ENCODE results near the gene CRLF1. TPM values are rescaled to one million over a fixed set of nuclear protein-coding genes. Genes with fewer than 3 reads are reported as not detected.

CRLF1 gene
- total RNA-seq, 2 donors from 2014 or later = 0.84 to 1.6 TPM

DNA sequence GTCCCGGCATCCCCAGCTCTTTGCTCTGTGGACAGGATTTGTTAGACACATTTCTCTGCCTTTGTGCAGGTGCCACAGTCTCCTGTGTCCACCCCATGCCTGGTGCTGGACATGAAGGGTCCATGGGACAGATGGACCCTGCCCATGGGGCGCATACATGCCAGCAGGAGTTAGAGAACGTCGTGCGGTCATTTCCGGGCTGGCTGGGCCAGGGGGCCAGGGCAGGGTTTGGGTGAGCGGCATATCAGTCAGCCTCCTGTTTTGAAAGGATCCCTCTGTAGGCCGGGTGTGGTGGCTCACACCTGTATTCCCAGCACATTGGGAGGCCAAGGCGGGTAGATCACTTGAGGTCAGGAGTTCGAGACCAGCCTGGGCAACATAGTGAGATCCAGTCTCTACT, 41.2 kb upstream of the CRLF1 start:
- Histone ChIP-seq H3K27ac (no peak overlapping the region), H3K36me3 (no peaks in the 10 kb centered on the region), H3K9ac (ENCODE audit: low read depth in 2 of 2, low read length in 2 of 2) (no peak overlapping the region), H3K4me1 (no peaks in the 10 kb centered on the region), H3K27me3 (no peaks in the 10 kb centered on the region), H3K4me3 (no peak overlapping the region), H3K9me3 (no peaks in the 10 kb centered on the region)
- no peak for DNase-seq
- TF ChIP-seq, protein P1, sequence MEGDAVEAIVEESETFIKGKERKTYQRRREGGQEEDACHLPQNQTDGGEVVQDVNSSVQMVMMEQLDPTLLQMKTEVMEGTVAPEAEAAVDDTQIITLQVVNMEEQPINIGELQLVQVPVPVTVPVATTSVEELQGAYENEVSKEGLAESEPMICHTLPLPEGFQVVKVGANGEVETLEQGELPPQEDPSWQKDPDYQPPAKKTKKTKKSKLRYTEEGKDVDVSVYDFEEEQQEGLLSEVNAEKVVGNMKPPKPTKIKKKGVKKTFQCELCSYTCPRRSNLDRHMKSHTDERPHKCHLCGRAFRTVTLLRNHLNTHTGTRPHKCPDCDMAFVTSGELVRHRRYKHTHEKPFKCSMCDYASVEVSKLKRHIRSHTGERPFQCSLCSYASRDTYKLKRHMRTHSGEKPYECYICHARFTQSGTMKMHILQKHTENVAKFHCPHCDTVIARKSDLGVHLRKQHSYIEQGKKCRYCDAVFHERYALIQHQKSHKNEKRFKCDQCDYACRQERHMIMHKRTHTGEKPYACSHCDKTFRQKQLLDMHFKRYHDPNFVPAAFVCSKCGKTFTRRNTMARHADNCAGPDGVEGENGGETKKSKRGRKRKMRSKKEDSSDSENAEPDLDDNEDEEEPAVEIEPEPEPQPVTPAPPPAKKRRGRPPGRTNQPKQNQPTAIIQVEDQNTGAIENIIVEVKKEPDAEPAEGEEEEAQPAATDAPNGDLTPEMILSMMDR (IDR thresholded peaks at IDR 0.05) = no peak
- intact Hi-C loops (cut with DNase I) = no loop called here

DNA sequence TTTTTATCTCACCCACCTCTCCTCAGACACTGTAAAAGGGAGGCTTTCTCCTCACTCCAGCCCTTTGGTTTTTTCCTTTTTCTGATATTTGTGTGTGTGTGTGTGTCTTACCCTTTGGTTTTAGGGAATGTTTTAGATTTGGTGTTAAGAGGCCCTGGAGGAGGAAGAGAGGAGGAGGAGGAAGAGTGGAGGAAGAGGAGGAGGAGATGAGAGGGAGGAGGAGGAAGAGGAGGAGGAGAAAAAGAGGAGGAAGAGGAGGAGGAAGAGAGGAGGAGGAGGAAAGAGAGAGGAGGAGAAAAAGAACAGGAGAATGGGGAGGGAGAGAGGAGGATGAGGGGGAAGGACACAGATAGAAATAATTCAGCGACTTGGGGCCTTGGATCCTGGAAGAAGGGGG, 40.8 kb upstream of the CRLF1 start:
- DNase-seq = no peak
- Histone ChIP-seq H3K4me1 (no peaks in the 10 kb centered on the region), H3K36me3 (no peaks in the 10 kb centered on the region), H3K4me3 (no peak overlapping the region), H3K27ac (no peak overlapping the region), H3K9ac (ENCODE audit: low read depth in 2 of 2, low read length in 2 of 2) (no peak overlapping the region), H3K9me3 (no peaks in the 10 kb centered on the region), H3K27me3 (no peaks in the 10 kb centered on the region)
- TF ChIP-seq, protein P1 (IDR thresholded peaks at IDR 0.05) = no peak
- intact Hi-C loops (cut with DNase I) = no loop called here

DNA sequence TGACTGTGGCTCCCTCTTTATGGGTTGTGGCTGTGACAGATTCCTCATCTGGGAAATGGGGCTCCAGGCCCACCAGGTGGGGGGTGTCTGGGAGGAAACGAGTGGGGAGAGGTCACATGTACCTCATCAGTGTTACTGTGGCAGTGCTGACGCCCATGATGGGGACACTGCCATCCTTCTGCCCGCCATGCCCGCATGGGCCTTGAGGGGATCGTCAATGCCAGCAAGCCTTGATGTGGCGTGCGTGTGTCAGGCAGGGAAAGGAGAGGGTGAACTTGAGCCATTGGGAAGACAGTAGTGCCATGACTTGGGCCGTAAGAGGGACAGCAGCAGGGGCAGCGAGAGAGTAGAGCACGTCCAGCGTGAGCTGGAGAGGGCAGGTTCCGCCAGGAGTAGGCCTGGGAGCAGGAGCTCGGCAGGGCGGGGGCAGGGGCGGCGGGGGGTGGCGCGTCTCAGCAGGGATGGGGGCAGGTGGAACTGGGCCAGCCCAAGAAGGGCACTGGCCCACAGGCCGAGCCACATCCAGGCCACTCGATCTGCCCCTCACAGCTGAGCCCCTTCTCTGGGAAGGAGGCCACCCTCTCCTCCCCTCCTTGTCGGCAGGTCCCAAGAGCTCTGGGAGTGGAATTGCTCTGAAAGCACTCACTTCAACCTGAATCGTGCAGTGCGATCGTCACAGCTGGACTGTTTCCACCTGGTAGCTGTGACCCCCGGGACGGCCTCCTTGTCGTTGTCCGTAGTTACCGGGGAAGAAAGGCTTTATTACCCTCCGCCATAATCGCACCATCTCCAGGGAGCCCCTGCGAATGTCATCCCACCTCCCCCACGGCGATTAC, 40.2 kb upstream of the CRLF1 start:
- Histone ChIP-seq H3K9me3 (no peaks in the 10 kb centered on the region), H3K27ac (no peak overlapping the region), H3K27me3 (no peaks in the 10 kb centered on the region), H3K36me3 (no peaks in the 10 kb centered on the region), H3K9ac (ENCODE audit: low read depth in 2 of 2, low read length in 2 of 2) (no peak overlapping the region), H3K4me1 (no peaks in the 10 kb centered on the region), H3K4me3 (no peak overlapping the region)
- TF ChIP-seq, protein P1 (IDR thresholded peaks at IDR 0.05) = no peak
- no peak for DNase-seq
- intact Hi-C loops (cut with DNase I) = no loop called here

DNA sequence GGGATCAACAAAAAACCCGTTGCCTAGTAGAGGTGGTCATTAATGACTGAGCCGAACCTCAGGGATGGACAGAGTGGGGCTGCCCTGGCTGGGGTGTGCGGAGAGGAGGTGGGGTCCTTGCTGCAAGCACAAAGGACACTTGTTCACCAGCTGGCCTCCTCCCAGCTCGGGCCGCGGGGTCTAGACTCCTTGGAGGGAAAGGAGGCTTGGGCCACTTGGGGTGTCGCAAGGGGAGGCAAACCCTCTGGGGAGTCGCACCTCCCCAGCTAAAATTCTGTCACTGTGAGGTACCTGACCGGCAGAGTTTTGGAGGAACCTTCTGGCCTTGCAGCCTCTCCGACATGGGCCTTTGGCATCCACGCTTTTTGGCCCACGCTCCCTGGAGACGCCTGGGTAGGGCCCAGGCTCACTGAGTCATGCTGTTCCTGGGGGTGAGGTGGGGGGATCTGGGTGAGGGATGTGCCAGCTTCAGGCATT, 38.5 kb upstream of the CRLF1 start:
- Histone ChIP-seq H3K27ac (no peak overlapping the region), H3K4me1 (no peaks in the 10 kb centered on the region), H3K9ac (ENCODE audit: low read depth in 2 of 2, low read length in 2 of 2) (no peak overlapping the region), H3K9me3 (no peaks in the 10 kb centered on the region), H3K27me3 (no peaks in the 10 kb centered on the region), H3K4me3 (no peak overlapping the region), H3K36me3 (no peaks in the 10 kb centered on the region)
- TF ChIP-seq, protein P1 (IDR thresholded peaks at IDR 0.05) = no peak
- no peak for DNase-seq
- intact Hi-C loops (cut with DNase I) = no loop called here

DNA sequence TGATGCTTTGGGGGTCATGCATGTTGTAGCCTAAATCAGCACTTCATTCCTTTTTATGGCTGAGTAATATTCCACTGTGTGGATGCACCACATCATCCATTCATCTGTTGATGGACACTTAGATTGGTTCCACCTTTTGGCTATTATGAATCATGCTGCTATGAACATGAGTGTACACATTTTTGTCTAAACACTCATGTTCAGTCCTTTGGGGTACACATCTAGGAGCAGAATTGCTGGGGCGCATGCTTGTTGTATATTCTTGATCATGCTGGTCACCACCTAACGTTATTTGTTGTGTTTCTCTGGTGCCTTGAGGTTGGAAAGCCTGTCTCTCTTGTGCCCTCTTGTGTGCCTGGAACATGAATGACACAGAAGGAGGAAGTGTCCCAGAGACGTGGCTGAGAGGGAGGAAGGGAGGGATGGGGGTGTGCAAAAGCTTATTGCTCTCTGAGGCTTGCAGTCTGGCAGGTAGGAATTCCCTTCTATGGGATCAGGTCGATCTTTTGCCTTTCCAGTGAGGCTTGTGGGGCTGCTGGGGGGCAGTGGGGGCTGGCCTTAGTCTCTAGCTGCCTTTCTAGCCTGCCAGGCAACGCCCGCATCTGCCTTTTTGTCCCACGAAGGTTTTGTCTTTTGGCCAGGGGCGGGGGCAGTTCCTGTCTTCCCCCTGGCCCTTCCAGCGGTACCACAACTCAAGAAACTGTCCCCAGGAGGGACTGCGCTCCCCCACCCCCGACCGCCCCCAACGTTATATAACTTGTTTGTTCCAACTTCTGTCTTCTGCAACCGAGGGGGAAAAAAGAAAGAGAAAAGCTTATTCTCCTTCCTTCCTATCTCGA, 37.8 kb upstream of the CRLF1 start:
- TF ChIP-seq, protein P1 (IDR thresholded peaks at IDR 0.05) = no peak
- no peaks in the 10 kb centered on the region for H3K9me3 ChIP-seq
- no peak overlapping the region for H3K9ac ChIP-seq (ENCODE audit: low read depth in 2 of 2, low read length in 2 of 2)
- DNase-seq = no peak
- no peak overlapping the region for H3K4me3 ChIP-seq
- intact Hi-C loops (cut with DNase I) = no loop called here
- no peaks in the 10 kb centered on the region for H3K36me3 ChIP-seq
- no peaks in the 10 kb centered on the region for H3K27me3 ChIP-seq
- no peaks in the 10 kb centered on the region for H3K4me1 ChIP-seq
- no peak overlapping the region for H3K27ac ChIP-seq

All from colonic mucosa (tissue), 4 donors.